Body of pancreas (tissue), 4 donors: Measurements from ENCODE around the gene BRME1.

Source experiments
- POLR2A ChIP-seq, 3 donors: fragments of 450-650 bp; IDR thresholded peaks; one replicate each; pipeline ENCODE4 v1.6.1; 2016; ENCODE audit warnings: antibody characterized with exemption in 3 of 3, mild to moderate bottlenecking in 2 of 3
- TF ChIP-seq, protein P1 (sequence below), 7 experiments: fragments of 450-650 bp in 4 of 7; fragments of 200-600 bp in 3 of 7; sonication (generic) in 3 of 7; IDR thresholded peaks; one replicate each; pipeline ENCODE4 v1.5.1; 2016 to 2019; ENCODE audit warnings: antibody characterized with exemption in 7 of 7

DNA sequence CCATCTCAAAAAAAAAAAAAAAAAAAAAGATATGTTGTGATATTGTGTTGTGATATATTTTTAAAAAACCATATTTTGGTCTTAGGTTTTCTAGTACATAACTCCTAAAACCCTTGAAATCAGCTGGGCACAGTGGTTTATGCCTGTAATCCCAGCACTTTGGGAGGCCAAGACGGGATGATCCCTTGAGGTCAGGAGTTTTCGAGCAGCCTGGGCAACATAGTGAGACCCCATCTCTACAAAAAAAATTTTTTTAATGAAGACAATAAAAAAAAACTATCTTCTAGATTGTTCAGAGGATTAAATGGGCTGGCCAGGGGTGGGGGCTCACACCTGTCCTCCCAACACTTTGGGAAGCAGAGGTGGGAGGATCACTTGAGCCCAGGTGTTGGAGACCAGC, 45.1 kb upstream of the BRME1 start:
- TF ChIP-seq, protein P1, sequence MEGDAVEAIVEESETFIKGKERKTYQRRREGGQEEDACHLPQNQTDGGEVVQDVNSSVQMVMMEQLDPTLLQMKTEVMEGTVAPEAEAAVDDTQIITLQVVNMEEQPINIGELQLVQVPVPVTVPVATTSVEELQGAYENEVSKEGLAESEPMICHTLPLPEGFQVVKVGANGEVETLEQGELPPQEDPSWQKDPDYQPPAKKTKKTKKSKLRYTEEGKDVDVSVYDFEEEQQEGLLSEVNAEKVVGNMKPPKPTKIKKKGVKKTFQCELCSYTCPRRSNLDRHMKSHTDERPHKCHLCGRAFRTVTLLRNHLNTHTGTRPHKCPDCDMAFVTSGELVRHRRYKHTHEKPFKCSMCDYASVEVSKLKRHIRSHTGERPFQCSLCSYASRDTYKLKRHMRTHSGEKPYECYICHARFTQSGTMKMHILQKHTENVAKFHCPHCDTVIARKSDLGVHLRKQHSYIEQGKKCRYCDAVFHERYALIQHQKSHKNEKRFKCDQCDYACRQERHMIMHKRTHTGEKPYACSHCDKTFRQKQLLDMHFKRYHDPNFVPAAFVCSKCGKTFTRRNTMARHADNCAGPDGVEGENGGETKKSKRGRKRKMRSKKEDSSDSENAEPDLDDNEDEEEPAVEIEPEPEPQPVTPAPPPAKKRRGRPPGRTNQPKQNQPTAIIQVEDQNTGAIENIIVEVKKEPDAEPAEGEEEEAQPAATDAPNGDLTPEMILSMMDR (IDR thresholded peaks at IDR 0.05): no peak
- no peak for TF ChIP-seq POLR2A (IDR thresholded peaks at IDR 0.05)
